K562 (cell line): ENCODE data around the gene RASD2. TPM values are rescaled to one million over a fixed set of nuclear protein-coding genes. Genes with fewer than 3 reads are reported as not detected.

Source experiments
- ATAC-seq: fragments of 200-7000 bp; cut with Tn5 transposase; 3 replicates; pipeline ENCODE4 v1.9.1; 2020; ENCODE audit warnings: moderate library complexity
- BruUV-seq: library from RNA; stranded (reverse); fragments of 400-500 nt; replicated peaks from 2 replicates; lab custom pipeline; 2021; lab: Mats Ljungman, UMichigan
- CTCF ChIA-PET: fragments of 300-600 bp; formaldehyde crosslinking; extraction: SDS; loops from one replicate; lab custom pipeline; 2021; ENCODE audit warnings: low intra/inter-chr PET ratio; lab: Yijun Ruan, JAX
- POLR2A ChIA-PET: fragments of 300-600, 350-650 bp; sonication (Branson Sonifier 250); formaldehyde crosslinking; extraction: SDS; loops from one replicate; lab custom pipeline; 2021; ENCODE audit warnings: antibody characterized with exemption, inconsistent platforms; lab: Yijun Ruan, JAX
- DNase-seq, 4 experiments: peaks; one replicate each; pipeline versions ENCODE4 v3.0.0 to v3.0.0-alpha.2; 2011 to 2018; ENCODE audit warnings: low spot score in 3 of 4, mixed read lengths in 3 of 4; ENCODE audit errors: extremely low read depth in 1 of 4
- FAIRE-seq: peaks from 2 replicates; lab custom pipeline; 2011; peaks lifted over from hg19 to GRCh38; lab: Jason Lieb, UNC
- H2AFZ ChIP-seq: 2 replicates; pipeline ENCODE4 v1.6.0; 2011; ENCODE audit warnings: low read depth, low read length, control low read depth, inconsistent platforms
- H3K27ac ChIP-seq: fragments of 200-600 bp; 3 replicates; pipeline ENCODE4 v1.8.0; 2011; ENCODE audit warnings: low read depth, mild to moderate bottlenecking, control low read depth, inconsistent platforms, low read length, moderate library complexity, mixed read lengths; ENCODE audit errors: extremely low read depth
- H3K27me3 ChIP-seq, 2 experiments: fragments of 300-600 bp in 1 of 2; 2 replicates in 1 of 2; 3 replicates in 1 of 2; pipeline versions ENCODE4 v1.6.0 to v1.8.0; 2011; ENCODE audit warnings: inconsistent platforms in 2 of 2, low read length in 2 of 2, mild to moderate bottlenecking in 1 of 2, mixed read lengths in 1 of 2, moderate library complexity in 1 of 2; ENCODE audit not compliant: control insufficient read depth in 2 of 2, insufficient read depth in 2 of 2
- H3K36me3 ChIP-seq: fragments of 300-600 bp; 3 replicates; pipeline ENCODE4 v1.8.0; 2011; ENCODE audit warnings: mild to moderate bottlenecking, low read length, inconsistent platforms; ENCODE audit not compliant: control insufficient read depth, insufficient read depth
- H3K4me1 ChIP-seq, 2 experiments: fragments of 200-600 bp in 1 of 2; replicated peaks in 1 of 2; 2 replicates in 1 of 2; 3 replicates in 1 of 2; pipeline versions ENCODE4 v1.5.1 to v1.8.0; 2011; ENCODE audit warnings: inconsistent platforms in 2 of 2, low read length in 2 of 2, mild to moderate bottlenecking in 1 of 2, mixed read lengths in 1 of 2, moderate library complexity in 1 of 2; ENCODE audit not compliant: control insufficient read depth in 2 of 2, insufficient read depth in 2 of 2
- H3K4me2 ChIP-seq: 2 replicates; pipeline ENCODE4 v1.6.1; 2011; ENCODE audit warnings: low read length, control low read depth, inconsistent platforms, mixed read lengths; ENCODE audit not compliant: insufficient read depth
- H3K4me3 ChIP-seq: fragments of 200-600 bp; sonication (generic), shearing (Covaris generic); 2 replicates; pipeline ENCODE4 v1.5.1; 2016; ENCODE audit warnings: control low read depth, inconsistent platforms
- H3K79me2 ChIP-seq: fragments of 200-600 bp; 3 replicates; pipeline ENCODE4 v1.8.0; 2011; ENCODE audit warnings: low read length, inconsistent platforms; ENCODE audit not compliant: control insufficient read depth, insufficient read depth
- H3K9ac ChIP-seq, 2 experiments: 2 replicates each; pipeline versions ENCODE4 v1.6.0 to v1.6.1; 2011; ENCODE audit warnings: low read depth in 2 of 2, low read length in 2 of 2, control low read depth in 1 of 2, inconsistent platforms in 1 of 2, mild to moderate bottlenecking in 1 of 2, mixed read lengths in 1 of 2; ENCODE audit not compliant: insufficient read depth in 1 of 2
- H3K9me1 ChIP-seq: one replicate; pipeline ENCODE4 v1.6.0; 2011; ENCODE audit warnings: inconsistent platforms, mild to moderate bottlenecking, low read length, moderate library complexity; ENCODE audit not compliant: control insufficient read depth, insufficient read depth
- H3K9me3 ChIP-seq: replicated peaks from 2 replicates; pipeline ENCODE4 v1.5.1; 2011; ENCODE audit warnings: low read depth, low read length, inconsistent platforms; ENCODE audit not compliant: control insufficient read depth, insufficient read depth
- H4K20me1 ChIP-seq: replicated peaks from 2 replicates; pipeline ENCODE4 v1.6.1; 2011; ENCODE audit warnings: low read length, inconsistent platforms, mixed read lengths; ENCODE audit not compliant: control insufficient read depth, insufficient read depth
- FOXK2 ChIP-seq, 2 experiments: fragments of 450-650 bp; IDR thresholded peaks in 1 of 2; conservative IDR thresholded peaks in 1 of 2; 2 replicates each; pipeline ENCODE4 v1.6.1; 2016; ENCODE audit warnings: low read depth in 2 of 2, mild to moderate bottlenecking in 1 of 2
- HNRNPH1 ChIP-seq: fragments of 200-400 bp; formaldehyde crosslinking; optimal IDR thresholded peaks from 2 replicates; pipeline ENCODE3; 2017; ENCODE audit warnings: low read depth, mild to moderate bottlenecking, low read length, moderate library complexity
- PHF20 ChIP-seq: fragments of 450-650 bp; IDR thresholded peaks from 2 replicates; pipeline ENCODE4 v1.6.1; 2018; ENCODE audit not compliant: partially characterized antibody
- RERE ChIP-seq: sonication (generic); formaldehyde crosslinking; IDR thresholded peaks from 2 replicates; pipeline ENCODE4 v1.8.0; 2023; ENCODE audit warnings: missing genetic modification reagents, mild to moderate bottlenecking, borderline replicate concordance
- ZNF316 ChIP-seq: fragments of 450-650 bp; IDR thresholded peaks from 2 replicates; pipeline ENCODE4 v1.6.1; 2016
- WGBS: fragments of 100-300 bp; shearing (Covaris generic); methylation state at CpG from one replicate; pipeline ENCODE4 v1.1.6; 2016; ENCODE audit warnings: low coverage, mixed read lengths; ENCODE audit not compliant: insufficient coverage; ENCODE audit errors: missing lambda C conversion rate; 5-methylcytosine and 5-hydroxymethylcytosine counted together
- in situ Hi-C: fragments of 300-500 bp; cut with MboI; formaldehyde crosslinking; loops from 4 replicates; pipeline ENCODE4 v1.15.0; 2018; ENCODE audit warnings: inconsistent platforms, mixed read lengths
- intact Hi-C: fragments of 100-400 bp; cut with micrococcal nuclease; formaldehyde crosslinking; loops from 2 replicates; pipeline ENCODE4 v1.14.2; 2022
- polyA plus RNA-seq, 8 experiments: library from polyadenylated mRNA; depleted of rRNA in 4 of 8; stranded (reverse) in 5 of 8; unstranded in 3 of 8; fragments of >200 nt; fragmentation: Nextera tagmentation in 2 of 8; fragmentation: Illumina TruSeq in 1 of 8; extraction: Ambion mirVana in 2 of 8; extraction: Trizol in 1 of 8; gene quantifications; 2 replicates each; pipeline versions ENCODE4 v1.2.1 to v1.2.3, GENCODE V29; 2011 to 2014; ENCODE audit warnings: inconsistent platforms in 1 of 8, missing spikeins in 1 of 8
- total RNA-seq, 7 experiments: library from RNA; depleted of rRNA in 6 of 7; stranded (reverse); fragments of >200 nt in 6 of 7; fragmentation: Illumina TruSeq in 2 of 7; extraction: Trizol in 2 of 7; gene quantifications; 2 replicates each; pipeline versions ENCODE4 v1.2.1 to v1.2.3, GENCODE V29; 2011 to 2021; ENCODE audit warnings: low replicate concordance in 1 of 7
- TF ChIP-seq, protein P1 (sequence below): fragments of 250-450 bp; sonication (Bioruptor Pico); IDR thresholded peaks from 2 replicates; pipeline ENCODE4 v1.4.0; 2020
- TF ChIP-seq, protein P2 (sequence below), 2 experiments: fragments of 150-350 bp in 1 of 2; IDR thresholded peaks; 2 replicates each; pipeline ENCODE4 v1.6.1; 2012 to 2016; ENCODE audit warnings: low read depth in 2 of 2, low read length in 2 of 2, mild to moderate bottlenecking in 1 of 2, moderate library complexity in 1 of 2

RASD2 gene
- total and polyA plus RNA-seq, 9 of the 15 experiments (the other 6 are each of a cell fraction or from before 2014, with no cell fraction given): 0.05 TPM; not detected in 8

GRCh38 chr22:35555483-35555890 lies 14.9 kb downstream of the RASD2 start:
- Histone ChIP-seq H3K9ac (no peak overlapping the region), H3K9me1 (no peaks in the 10 kb centered on the region), H3K36me3 (no peaks in the 10 kb centered on the region), H3K27ac (no peak overlapping the region), H3K9me3 (no peaks in the 10 kb centered on the region; the same call in 1 of the 2 replicates), H4K20me1 (peaks cover 5% of the 10 kb centered on the region; the same call in 1 of the 2 replicates), H2AFZ (no peak overlapping the region), H3K4me3 (no peak overlapping the region), H3K27me3 (peaks cover 7 to 52% of the 10 kb centered on the region in 2 experiments; a peak in 4 of 5 replicates), H3K4me1 (peaks cover 3 to 20% of the 10 kb centered on the region in 2 experiments; a peak in 3 of 5 replicates), H3K4me2 (no peak overlapping the region), H3K79me2 (no peaks in the 10 kb centered on the region)
- DNase-seq (no peak), ATAC-seq (no peak), FAIRE-seq (no peak)
- WGBS: 7% methylated on average over 8 of the region's 13 CpGs
- intact Hi-C loops: no loop called here
- BruUV-seq: no TSS peak
- ChIA-PET POLR2A (no interaction called here), CTCF (no interaction called here)
- in situ Hi-C loops: no loop called here
- TF ChIP-seq PHF20 (no peak), FOXK2 (conservative IDR thresholded peaks at IDR 0.05 in 1 of 2, IDR thresholded peaks at IDR 0.05 in 1 of 2; ENCODE audit: low read depth in 2 of 2) (no peak), HNRNPH1 (no peak), RERE (CRISPR knock-in tag) (no peak), ZNF316 (no peak)
- TF ChIP-seq, protein P1, sequence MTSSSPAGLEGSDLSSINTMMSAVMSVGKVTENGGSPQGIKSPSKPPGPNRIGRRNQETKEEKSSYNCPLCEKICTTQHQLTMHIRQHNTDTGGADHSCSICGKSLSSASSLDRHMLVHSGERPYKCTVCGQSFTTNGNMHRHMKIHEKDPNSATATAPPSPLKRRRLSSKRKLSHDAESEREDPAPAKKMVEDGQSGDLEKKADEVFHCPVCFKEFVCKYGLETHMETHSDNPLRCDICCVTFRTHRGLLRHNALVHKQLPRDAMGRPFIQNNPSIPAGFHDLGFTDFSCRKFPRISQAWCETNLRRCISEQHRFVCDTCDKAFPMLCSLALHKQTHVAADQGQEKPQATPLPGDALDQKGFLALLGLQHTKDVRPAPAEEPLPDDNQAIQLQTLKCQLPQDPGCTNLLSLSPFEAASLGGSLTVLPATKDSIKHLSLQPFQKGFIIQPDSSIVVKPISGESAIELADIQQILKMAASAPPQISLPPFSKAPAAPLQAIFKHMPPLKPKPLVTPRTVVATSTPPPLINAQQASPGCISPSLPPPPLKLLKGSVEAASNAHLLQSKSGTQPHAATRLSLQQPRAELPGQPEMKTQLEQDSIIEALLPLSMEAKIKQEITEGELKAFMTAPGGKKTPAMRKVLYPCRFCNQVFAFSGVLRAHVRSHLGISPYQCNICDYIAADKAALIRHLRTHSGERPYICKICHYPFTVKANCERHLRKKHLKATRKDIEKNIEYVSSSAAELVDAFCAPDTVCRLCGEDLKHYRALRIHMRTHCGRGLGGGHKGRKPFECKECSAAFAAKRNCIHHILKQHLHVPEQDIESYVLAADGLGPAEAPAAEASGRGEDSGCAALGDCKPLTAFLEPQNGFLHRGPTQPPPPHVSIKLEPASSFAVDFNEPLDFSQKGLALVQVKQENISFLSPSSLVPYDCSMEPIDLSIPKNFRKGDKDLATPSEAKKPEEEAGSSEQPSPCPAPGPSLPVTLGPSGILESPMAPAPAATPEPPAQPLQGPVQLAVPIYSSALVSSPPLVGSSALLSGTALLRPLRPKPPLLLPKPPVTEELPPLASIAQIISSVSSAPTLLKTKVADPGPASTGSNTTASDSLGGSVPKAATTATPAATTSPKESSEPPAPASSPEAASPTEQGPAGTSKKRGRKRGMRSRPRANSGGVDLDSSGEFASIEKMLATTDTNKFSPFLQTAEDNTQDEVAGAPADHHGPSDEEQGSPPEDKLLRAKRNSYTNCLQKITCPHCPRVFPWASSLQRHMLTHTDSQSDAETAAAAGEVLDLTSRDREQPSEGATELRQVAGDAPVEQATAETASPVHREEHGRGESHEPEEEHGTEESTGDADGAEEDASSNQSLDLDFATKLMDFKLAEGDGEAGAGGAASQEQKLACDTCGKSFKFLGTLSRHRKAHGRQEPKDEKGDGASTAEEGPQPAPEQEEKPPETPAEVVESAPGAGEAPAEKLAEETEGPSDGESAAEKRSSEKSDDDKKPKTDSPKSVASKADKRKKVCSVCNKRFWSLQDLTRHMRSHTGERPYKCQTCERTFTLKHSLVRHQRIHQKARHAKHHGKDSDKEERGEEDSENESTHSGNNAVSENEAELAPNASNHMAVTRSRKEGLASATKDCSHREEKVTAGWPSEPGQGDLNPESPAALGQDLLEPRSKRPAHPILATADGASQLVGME: no peak
- TF ChIP-seq, protein P2, sequence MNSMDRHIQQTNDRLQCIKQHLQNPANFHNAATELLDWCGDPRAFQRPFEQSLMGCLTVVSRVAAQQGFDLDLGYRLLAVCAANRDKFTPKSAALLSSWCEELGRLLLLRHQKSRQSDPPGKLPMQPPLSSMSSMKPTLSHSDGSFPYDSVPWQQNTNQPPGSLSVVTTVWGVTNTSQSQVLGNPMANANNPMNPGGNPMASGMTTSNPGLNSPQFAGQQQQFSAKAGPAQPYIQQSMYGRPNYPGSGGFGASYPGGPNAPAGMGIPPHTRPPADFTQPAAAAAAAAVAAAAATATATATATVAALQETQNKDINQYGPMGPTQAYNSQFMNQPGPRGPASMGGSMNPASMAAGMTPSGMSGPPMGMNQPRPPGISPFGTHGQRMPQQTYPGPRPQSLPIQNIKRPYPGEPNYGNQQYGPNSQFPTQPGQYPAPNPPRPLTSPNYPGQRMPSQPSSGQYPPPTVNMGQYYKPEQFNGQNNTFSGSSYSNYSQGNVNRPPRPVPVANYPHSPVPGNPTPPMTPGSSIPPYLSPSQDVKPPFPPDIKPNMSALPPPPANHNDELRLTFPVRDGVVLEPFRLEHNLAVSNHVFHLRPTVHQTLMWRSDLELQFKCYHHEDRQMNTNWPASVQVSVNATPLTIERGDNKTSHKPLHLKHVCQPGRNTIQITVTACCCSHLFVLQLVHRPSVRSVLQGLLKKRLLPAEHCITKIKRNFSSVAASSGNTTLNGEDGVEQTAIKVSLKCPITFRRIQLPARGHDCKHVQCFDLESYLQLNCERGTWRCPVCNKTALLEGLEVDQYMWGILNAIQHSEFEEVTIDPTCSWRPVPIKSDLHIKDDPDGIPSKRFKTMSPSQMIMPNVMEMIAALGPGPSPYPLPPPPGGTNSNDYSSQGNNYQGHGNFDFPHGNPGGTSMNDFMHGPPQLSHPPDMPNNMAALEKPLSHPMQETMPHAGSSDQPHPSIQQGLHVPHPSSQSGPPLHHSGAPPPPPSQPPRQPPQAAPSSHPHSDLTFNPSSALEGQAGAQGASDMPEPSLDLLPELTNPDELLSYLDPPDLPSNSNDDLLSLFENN (IDR thresholded peaks at IDR 0.05; ENCODE audit: low read depth in 2 of 2, low read length in 2 of 2): no peak
